Calu3 (cell line): ENCODE data around the gene KREMEN1. TPM values are rescaled to one million over a fixed set of nuclear protein-coding genes. Genes with fewer than 3 reads are reported as not detected.
"Not testable (repeated sequence)": the region's sequence is repeated elsewhere in the genome, so short reads cannot be mapped to it uniquely, and the experiment has no call there.

Experiments
- BruUV-seq: library from RNA; stranded (reverse); fragments of 400-500 nt; replicated peaks from 2 replicates; lab custom pipeline; 2021; lab: Mats Ljungman, UMichigan
- CTCF ChIA-PET: fragments of 300-600 bp; sonication (Branson Sonifier 250); formaldehyde crosslinking; loops from one replicate; lab custom pipeline; 2022; ENCODE audit warnings: antibody characterized with exemption; lab: Charles Lee
- DNase-seq: peaks from one replicate; pipeline ENCODE4 v3.0.0; 2022
- H3K27ac Mint-ChIP-seq: one replicate; pipeline ENCODE4 v1.8.0; 2022; ENCODE audit warnings: mixed read lengths; ENCODE audit not compliant: unreplicated experiment
- H3K27me3 Mint-ChIP-seq: one replicate; pipeline ENCODE4 v1.8.0; 2022; ENCODE audit warnings: mixed read lengths; ENCODE audit not compliant: unreplicated experiment
- H3K36me3 Mint-ChIP-seq: one replicate; pipeline ENCODE4 v1.8.0; 2022; ENCODE audit warnings: mild to moderate bottlenecking, moderate library complexity, mixed read lengths; ENCODE audit not compliant: insufficient read depth, unreplicated experiment
- H3K4me1 Mint-ChIP-seq: one replicate; pipeline ENCODE4 v1.8.0; 2022; ENCODE audit warnings: mild to moderate bottlenecking, low read depth, mixed read lengths; ENCODE audit not compliant: unreplicated experiment
- H3K4me3 Mint-ChIP-seq: one replicate; pipeline ENCODE4 v1.8.0; 2022; ENCODE audit warnings: mild to moderate bottlenecking, low read depth, moderate library complexity, mixed read lengths; ENCODE audit not compliant: unreplicated experiment
- H3K9me3 Mint-ChIP-seq: one replicate; pipeline ENCODE4 v1.8.0; 2022; ENCODE audit warnings: low read depth, mixed read lengths; ENCODE audit not compliant: unreplicated experiment
- CTCF ChIP-seq: fragments of 200-600 bp; IDR thresholded peaks from one replicate; pipeline ENCODE4 v1.8.0; 2022; ENCODE audit warnings: antibody characterized with exemption; ENCODE audit not compliant: unreplicated experiment
- intact Hi-C: fragments of 100-400 bp; cut with micrococcal nuclease; formaldehyde crosslinking; loops from one replicate; pipeline ENCODE4 v1.10.0; 2022; ENCODE audit not compliant: unreplicated experiment
- total RNA-seq: library from RNA; stranded (reverse); gene quantifications from 2 replicates; pipeline ENCODE4 v1.2.3, GENCODE V29; 2022

The KREMEN1 gene
- total RNA-seq, 1 experiment from 2014 or later: 2.8 TPM

GRCh38 chr22:29080106-29080975, 7.5 kb downstream of the KREMEN1 start:
- no peaks in the 10 kb centered on the region for H3K9me3 Mint-ChIP-seq
- no TSS peak for BruUV-seq
- H3K27me3 Mint-ChIP-seq: peaks cover 11% of the 10 kb centered on the region
- H3K4me1 Mint-ChIP-seq: peaks cover 7% of the 10 kb centered on the region
- H3K4me3 Mint-ChIP-seq: no peak overlapping the region
- no peak for TF ChIP-seq CTCF
- CTCF ChIA-PET: interaction anchor here (0.6 kb wide), 1 partner anchor 18 kb away, joined by 5 read pairs; no protein-coding TSS in a partner anchor
- DNase-seq: no peak
- intact Hi-C loops: no loop called here
- H3K27ac Mint-ChIP-seq: no peak overlapping the region
- H3K36me3 Mint-ChIP-seq: no peaks in the 10 kb centered on the region

- Mint-ChIP-seq H3K27ac (no peak overlapping the region), H3K9me3 (no peaks in the 10 kb centered on the region), H3K27me3 (no peaks in the 10 kb centered on the region), H3K36me3 (no peaks in the 10 kb centered on the region), H3K4me1 (peaks cover 7% of the 10 kb centered on the region), H3K4me3 (no peak overlapping the region)
- intact Hi-C loops: no loop called here
- DNase-seq: no peak
- no peak for TF ChIP-seq CTCF
- BruUV-seq: no TSS peak
- CTCF ChIA-PET: no interaction called here
Measured at GRCh38 chr22:29081517-29082236, 8.8 kb downstream of the KREMEN1 start.

DNA sequence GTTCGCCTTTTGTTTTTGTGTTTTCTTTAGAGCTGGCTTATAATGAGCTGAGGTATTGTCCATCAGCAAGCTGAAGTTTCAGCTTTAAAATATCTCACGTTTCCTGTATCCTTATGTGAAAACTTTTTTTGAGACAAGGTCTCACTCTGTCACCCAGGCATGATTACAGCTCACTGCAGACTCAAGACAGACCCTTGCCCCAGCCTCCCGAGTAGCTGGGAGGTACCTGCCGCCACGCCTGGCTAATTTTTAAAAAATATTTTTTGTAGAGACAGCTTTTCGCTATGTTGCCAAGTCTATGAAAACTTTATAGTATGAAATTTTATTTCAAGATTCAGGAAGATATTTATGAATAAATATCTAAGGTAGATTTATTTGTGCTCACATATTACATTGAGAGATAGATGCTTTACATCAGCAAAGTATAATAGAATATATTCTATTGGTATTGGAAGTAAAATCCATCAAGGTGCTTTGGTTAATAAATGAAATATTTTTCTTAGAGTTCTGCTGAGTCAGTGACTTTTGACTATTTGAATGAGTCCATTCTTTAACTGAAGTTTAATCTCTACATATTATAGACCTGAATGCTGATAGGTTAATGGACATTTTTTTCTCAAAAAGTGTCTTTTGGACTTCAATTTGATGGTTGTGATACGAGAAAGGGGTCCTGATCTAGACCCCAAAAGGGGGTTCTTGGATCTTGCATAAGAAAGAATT, 10.2 kb downstream of the KREMEN1 start:
- H3K4me3 Mint-ChIP-seq: no peak overlapping the region
- intact Hi-C loops: no loop called here
- no peak overlapping the region for H3K27ac Mint-ChIP-seq
- no peaks in the 10 kb centered on the region for H3K9me3 Mint-ChIP-seq
- BruUV-seq: no TSS peak
- CTCF ChIA-PET: interaction anchor here (0.6 kb wide), 1 partner anchor 29 kb away, joined by 4 read pairs; no protein-coding TSS in a partner anchor
- H3K4me1 Mint-ChIP-seq: peaks cover 7% of the 10 kb centered on the region
- H3K27me3 Mint-ChIP-seq: no peaks in the 10 kb centered on the region
- TF ChIP-seq CTCF: no peak
- DNase-seq: no peak
- no peaks in the 10 kb centered on the region for H3K36me3 Mint-ChIP-seq

DNA sequence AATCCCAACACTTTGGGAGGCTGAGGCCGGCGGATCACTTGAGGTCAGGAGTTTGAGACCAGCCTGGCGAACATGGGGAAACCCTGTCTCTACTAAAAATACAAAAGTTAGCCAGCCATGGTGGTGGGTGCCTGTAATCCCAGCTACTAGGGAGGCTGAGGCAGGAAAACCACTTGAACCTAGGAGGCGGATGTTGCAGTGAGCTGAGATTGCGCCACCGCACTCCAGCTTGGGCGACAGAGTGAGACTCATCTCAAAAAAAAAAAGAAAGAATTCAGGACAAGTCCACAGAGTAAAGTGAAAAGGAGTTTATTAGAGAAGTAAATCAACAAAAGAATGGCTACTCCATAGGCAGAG, 10.7 kb downstream of the KREMEN1 start:
- DNase-seq, H3K27ac Mint-ChIP-seq, intact Hi-C loops, BruUV-seq, H3K36me3 Mint-ChIP-seq, H3K4me1 Mint-ChIP-seq, H3K9me3 Mint-ChIP-seq, H3K27me3 Mint-ChIP-seq, CTCF ChIA-PET, H3K4me3 Mint-ChIP-seq: not testable (repeated sequence)
